Aorta (tissue), 5 donors: ENCODE measurements around the gene ARSH. TPM values are rescaled to one million over a fixed set of nuclear protein-coding genes. Genes with fewer than 3 reads are reported as not detected.
"Not testable (repeated sequence)": the region's sequence is repeated elsewhere in the genome, so short reads cannot be mapped to it uniquely, and the experiment has no call there.

ENCODE experiments used
- ATAC-seq: fragments of 200-7000 bp; cut with Tn5 transposase; one replicate; pipeline ENCODE4 v1.9.1; 2022; ENCODE audit warnings: moderate library complexity; ENCODE audit not compliant: low FRiP score
- DNase-seq, 2 donors: peaks; one replicate each; pipeline ENCODE4 v3.0.0-alpha.2; 2020
- H3K27ac ChIP-seq, 2 donors: one replicate each; pipeline ENCODE4 v1.5.1; 2013; ENCODE audit warnings: low read length in 2 of 2, mild to moderate bottlenecking in 2 of 2, moderate library complexity in 2 of 2, control low read depth in 1 of 2, inconsistent platforms in 1 of 2, low read depth in 1 of 2
- H3K27me3 ChIP-seq, 2 donors: one replicate each; pipeline ENCODE4 v1.6.1; 2013; ENCODE audit warnings: control low read depth in 1 of 2, low read length in 1 of 2, mild to moderate bottlenecking in 1 of 2, moderate library complexity in 1 of 2; ENCODE audit not compliant: insufficient read depth in 2 of 2, control insufficient read depth in 1 of 2
- H3K36me3 ChIP-seq, 2 donors: one replicate each; pipeline ENCODE4 v1.6.1; 2013; ENCODE audit warnings: control low read depth in 1 of 2, low read length in 1 of 2, mild to moderate bottlenecking in 1 of 2; ENCODE audit not compliant: insufficient read depth in 2 of 2, control insufficient read depth in 1 of 2
- H3K4me1 ChIP-seq, 2 donors: one replicate each; pipeline ENCODE4 v1.6.1; 2013; ENCODE audit warnings: low read length in 2 of 2, control low read depth in 1 of 2, mild to moderate bottlenecking in 1 of 2, moderate library complexity in 1 of 2; ENCODE audit not compliant: insufficient read depth in 2 of 2, control insufficient read depth in 1 of 2
- H3K4me3 ChIP-seq, 2 donors: one replicate each; pipeline ENCODE4 v1.5.1; 2013; ENCODE audit warnings: low read length in 2 of 2, control low read depth in 1 of 2, mild to moderate bottlenecking in 1 of 2
- H3K9me3 ChIP-seq: one replicate; pipeline ENCODE4 v1.6.1; 2013; ENCODE audit warnings: mild to moderate bottlenecking, low read length; ENCODE audit not compliant: control insufficient read depth
- WGBS, 2 donors: extraction: QIAGEN DNeasy Blood & Tissue Kit; methylation state at CpG; one replicate each; pipeline ENCODE4 v1.1.7; 2013; 5-methylcytosine and 5-hydroxymethylcytosine counted together
- intact Hi-C, 2 donors: fragments of 100-400 bp; cut with DNase I; formaldehyde crosslinking; loops; one replicate each; pipeline versions ENCODE4 v1.14.2 to v1.15.0; 2022
- polyA plus RNA-seq, 2 donors: library from polyadenylated mRNA; stranded (reverse); fragments of 200-250 nt; gene quantifications; one replicate each; pipeline ENCODE4 v1.2.3, GENCODE V29; 2013
- total RNA-seq, 2 donors: library from RNA; stranded (reverse); fragmentation: NEBNext Ultra II Directional; extraction: Animal tissue kit (Norgen Biotek cat#: 25700); gene quantifications; one replicate each; pipeline ENCODE4 v1.2.1, GENCODE V29; 2021
- donor health status: healthy with polysubstance abuse.
- donor health status: Bipolar disorder and iron deficiency.
- donor health status: DM: no; HTN: no; CAD: no.
- donor health status: DM: no; HTN: no; CAD: no.
- donor health status: DM: yes; HTN: yes; CAD: no.

ARSH gene
- total and polyA plus RNA-seq, 4 donors: not detected

DNA sequence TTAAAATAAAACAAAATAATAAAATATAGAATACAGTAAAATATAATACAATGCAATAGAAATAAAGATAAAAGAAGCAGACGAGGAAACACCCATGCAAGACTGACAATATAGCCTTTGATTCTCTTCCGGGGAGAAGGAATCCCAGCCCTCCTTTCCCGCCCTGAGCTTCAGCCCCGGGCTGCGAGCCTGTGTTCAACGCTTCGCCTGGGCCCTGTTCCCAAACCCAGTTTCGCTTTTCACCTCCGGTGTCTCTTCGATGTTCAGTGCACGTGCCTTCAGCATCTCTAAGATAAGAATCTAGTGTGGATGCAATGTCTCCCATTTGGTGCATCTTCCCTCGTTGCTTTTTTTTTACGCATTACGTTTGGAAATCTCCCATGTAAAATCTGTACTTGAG is 38.8 kb upstream of the ARSH start:
- H3K36me3 ChIP-seq: no peaks in the 10 kb centered on the region
- no peak overlapping the region for H3K4me3 ChIP-seq
- no peaks in the 10 kb centered on the region for H3K27me3 ChIP-seq
- H3K4me1 ChIP-seq: no peaks in the 10 kb centered on the region
- no peaks in the 10 kb centered on the region for H3K9me3 ChIP-seq
- WGBS, 2 donors: 66 to 70% methylated on average over 14 of the region's 14 CpGs
- intact Hi-C loops: no loop called here
- DNase-seq: no peak
- ATAC-seq: no peak
- H3K27ac ChIP-seq: no peak overlapping the region

- H3K27me3 ChIP-seq: no peaks in the 10 kb centered on the region
- intact Hi-C loops: no loop called here
- H3K4me3 ChIP-seq: no peak overlapping the region
- H3K27ac ChIP-seq: no peak overlapping the region
- H3K9me3 ChIP-seq: no peaks in the 10 kb centered on the region
- peak in 1 of 2 donors; percentile 52 for DNase-seq
- H3K36me3 ChIP-seq: no peaks in the 10 kb centered on the region
- H3K4me1 ChIP-seq: no peaks in the 10 kb centered on the region
- WGBS, 2 donors: 19 to 20% methylated on average over 27 of the region's 27 CpGs
- ATAC-seq: no peak
Measured at GRCh38 chrX:2967998-2968909, 38.1 kb upstream of the ARSH start.

GRCh38 chrX:2969021-2969420 is 37.3 kb upstream of the ARSH start:
- H3K9me3 ChIP-seq: no peaks in the 10 kb centered on the region
- ATAC-seq (no peak), DNase-seq (no peak)
- intact Hi-C loops: no loop called here
- H3K36me3 ChIP-seq: no peaks in the 10 kb centered on the region
- H3K4me3 ChIP-seq: no peak overlapping the region
- H3K27ac ChIP-seq: no peak overlapping the region
- H3K4me1 ChIP-seq: no peaks in the 10 kb centered on the region
- H3K27me3 ChIP-seq: no peaks in the 10 kb centered on the region
- 65 to 78% methylated on average over 6 of the region's 6 CpGs for WGBS, 2 donors

GRCh38 chrX:2972391-2972790 is 34.0 kb upstream of the ARSH start:
- intact Hi-C loops: no loop called here
- H3K27me3 ChIP-seq: no peaks in the 10 kb centered on the region
- no peaks in the 10 kb centered on the region for H3K9me3 ChIP-seq
- ATAC-seq: no peak
- no peak overlapping the region for H3K4me3 ChIP-seq
- no peaks in the 10 kb centered on the region for H3K4me1 ChIP-seq
- H3K27ac ChIP-seq: no peak overlapping the region
- no peak for DNase-seq
- no peaks in the 10 kb centered on the region for H3K36me3 ChIP-seq
- WGBS, 2 donors: 88 to 91% methylated on average over 6 of the region's 6 CpGs

DNA sequence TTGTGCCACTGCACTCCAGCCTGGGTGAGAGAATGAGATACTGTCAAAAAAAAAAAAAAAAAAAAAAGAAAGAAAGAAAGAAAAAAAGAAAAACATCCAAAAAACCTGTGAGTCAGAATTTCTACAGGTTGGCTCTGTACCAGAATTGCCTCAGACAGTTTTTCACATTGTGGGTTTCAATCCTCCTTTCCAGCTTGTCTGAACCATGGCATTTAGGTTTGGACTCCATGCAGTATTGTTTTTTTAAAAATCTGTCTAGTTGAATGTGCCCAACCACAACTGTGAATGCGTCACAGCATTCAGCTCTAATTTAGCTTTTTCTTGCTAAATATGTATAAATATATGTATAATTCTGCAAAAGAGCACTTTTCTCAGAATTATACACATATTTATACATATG is 31.4 kb upstream of the ARSH start:
- no peak overlapping the region for H3K27ac ChIP-seq
- no peaks in the 10 kb centered on the region for H3K36me3 ChIP-seq
- no peaks in the 10 kb centered on the region for H3K9me3 ChIP-seq
- WGBS, 2 donors: 0 to 10% methylated on average over 1 of the region's 1 CpG
- ATAC-seq (no peak), DNase-seq (no peak)
- H3K27me3 ChIP-seq: no peaks in the 10 kb centered on the region
- H3K4me1 ChIP-seq: no peaks in the 10 kb centered on the region
- H3K4me3 ChIP-seq: no peak overlapping the region
- intact Hi-C loops: no loop called here

DNA sequence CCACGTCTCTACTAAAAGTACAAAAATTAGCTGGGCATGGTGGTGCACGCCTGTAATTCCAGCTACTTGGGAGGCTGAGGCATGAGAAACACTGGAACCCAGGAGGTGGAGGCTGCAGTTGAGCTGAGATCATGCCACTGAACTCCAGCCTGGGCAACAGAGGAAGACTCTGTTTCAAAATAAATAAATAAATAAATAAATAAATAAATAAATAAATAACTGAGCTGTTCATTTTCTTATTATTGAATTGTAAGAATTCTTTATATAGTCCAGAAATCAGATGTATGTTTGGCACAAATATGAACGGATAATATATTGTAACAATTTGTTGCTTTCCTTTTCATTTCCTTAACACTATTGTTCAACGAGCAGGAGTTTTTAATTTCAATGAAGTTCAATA is 27.7 kb upstream of the ARSH start:
- DNase-seq, H3K27ac ChIP-seq, H3K9me3 ChIP-seq, H3K27me3 ChIP-seq, ATAC-seq, intact Hi-C loops, H3K36me3 ChIP-seq, H3K4me3 ChIP-seq, H3K4me1 ChIP-seq: not testable (repeated sequence)
- 84 to 92% methylated on average over 4 of the region's 4 CpGs for WGBS, 2 donors

GRCh38 chrX:2984342-2984741 is 22.0 kb upstream of the ARSH start:
- intact Hi-C loops: no loop called here
- no peak for DNase-seq
- no peak for ATAC-seq
- WGBS, 2 donors: 88 to 89% methylated on average over 4 of the region's 4 CpGs
- Histone ChIP-seq H3K36me3 (no peaks in the 10 kb centered on the region), H3K27ac (no peak overlapping the region), H3K4me3 (no peak overlapping the region), H3K4me1 (no peaks in the 10 kb centered on the region), H3K9me3 (no peaks in the 10 kb centered on the region), H3K27me3 (no peaks in the 10 kb centered on the region)

- Histone ChIP-seq H3K9me3 (no peaks in the 10 kb centered on the region), H3K36me3 (no peaks in the 10 kb centered on the region), H3K4me1 (no peaks in the 10 kb centered on the region), H3K4me3 (no peak overlapping the region), H3K27ac (no peak overlapping the region), H3K27me3 (no peaks in the 10 kb centered on the region)
- DNase-seq (no peak), ATAC-seq (no peak)
- 32 to 36% methylated on average over 2 of the region's 2 CpGs for WGBS, 2 donors
- intact Hi-C loops: no loop called here
Measured at GRCh38 chrX:2989565-2989964, 16.8 kb upstream of the ARSH start.

- H3K36me3 ChIP-seq: no peaks in the 10 kb centered on the region
- intact Hi-C loops: no loop called here
- no peak overlapping the region for H3K4me3 ChIP-seq
- no peaks in the 10 kb centered on the region for H3K4me1 ChIP-seq
- no peaks in the 10 kb centered on the region for H3K27me3 ChIP-seq
- ATAC-seq (no peak), DNase-seq (no peak)
- H3K27ac ChIP-seq: no peak overlapping the region
- peaks cover 2% of the 10 kb centered on the region for H3K9me3 ChIP-seq
- 78 to 84% methylated on average over 2 of the region's 2 CpGs for WGBS, 2 donors
Measured at GRCh38 chrX:3010532-3010931, 4.2 kb downstream of the ARSH start.
